Endothelial cell of umbilical vein (primary cell): ENCODE data around the gene HTRA3. TPM values are rescaled to one million over a fixed set of nuclear protein-coding genes. Genes with fewer than 3 reads are reported as not detected.

Source experiments
- BruUV-seq: library from RNA; stranded (reverse); fragments of 400-500 nt; replicated peaks from 2 replicates; lab custom pipeline; 2021; lab: Mats Ljungman, UMichigan
- CTCF ChIA-PET: fragments of 300-600, 350-600 bp; sonication (Branson Sonifier 250); formaldehyde crosslinking; loops from one replicate; lab custom pipeline; 2021; ENCODE audit warnings: antibody characterized with exemption, inconsistent platforms; lab: Charles Lee
- POLR2A ChIA-PET: fragments of 300-600, 350-600 bp; sonication (Branson Sonifier 250); formaldehyde crosslinking; loops from one replicate; lab custom pipeline; 2021; ENCODE audit warnings: antibody characterized with exemption, inconsistent platforms; lab: Charles Lee
- DNase-seq: peaks from one replicate; pipeline ENCODE4 v3.0.0-alpha.2; 2011; ENCODE audit warnings: low read depth, low spot score
- FAIRE-seq: peaks from 2 replicates; lab custom pipeline; 2011; peaks lifted over from hg19 to GRCh38; lab: Jason Lieb, UNC
- H2AFZ ChIP-seq: 2 replicates; pipeline ENCODE4 v1.6.0; 2012; ENCODE audit warnings: low read depth, low read length, control low read depth, inconsistent platforms
- H3K27ac ChIP-seq: 2 replicates; pipeline ENCODE4 v1.5.1; 2011; ENCODE audit warnings: low read depth, mild to moderate bottlenecking, control low read depth, low read length, moderate library complexity; ENCODE audit not compliant: insufficient read depth
- H3K27me3 ChIP-seq, 2 experiments: 2 replicates each; pipeline versions ENCODE4 v1.6.0 to v1.6.1; 2011; ENCODE audit warnings: low read length in 2 of 2, mixed read lengths in 1 of 2; ENCODE audit not compliant: control insufficient read depth in 2 of 2, insufficient read depth in 2 of 2
- H3K36me3 ChIP-seq, 2 experiments: 2 replicates in 1 of 2; 3 replicates in 1 of 2; pipeline ENCODE4 v1.5.1; 2011; ENCODE audit warnings: low read length in 2 of 2, mild to moderate bottlenecking in 1 of 2, moderate library complexity in 1 of 2; ENCODE audit not compliant: control insufficient read depth in 2 of 2, insufficient read depth in 2 of 2; ENCODE audit errors: extremely low read depth in 1 of 2
- H3K4me1 ChIP-seq: 3 replicates; pipeline ENCODE4 v1.5.1; 2011; ENCODE audit warnings: mild to moderate bottlenecking, low read length; ENCODE audit not compliant: control insufficient read depth, insufficient read depth; ENCODE audit errors: extremely low read depth
- H3K4me2 ChIP-seq: 2 replicates; pipeline ENCODE4 v1.6.1; 2011; ENCODE audit warnings: low read length, control low read depth, mixed read lengths; ENCODE audit not compliant: insufficient read depth
- H3K4me3 ChIP-seq, 3 experiments: fragments of 200-600 bp in 1 of 3; sonication (generic), shearing (Covaris generic) in 1 of 3; replicated peaks in 1 of 3; 2 replicates each; pipeline ENCODE4 v1.5.1; 2011 to 2016; ENCODE audit warnings: control low read depth in 3 of 3, low read length in 3 of 3, mild to moderate bottlenecking in 2 of 3, inconsistent platforms in 1 of 3, low read depth in 1 of 3, moderate library complexity in 1 of 3; ENCODE audit not compliant: insufficient read depth in 1 of 3
- H3K79me2 ChIP-seq: 2 replicates; pipeline ENCODE4 v1.6.0; 2012; ENCODE audit warnings: low read length, inconsistent platforms; ENCODE audit not compliant: control insufficient read depth, insufficient read depth
- H3K9ac ChIP-seq: replicated peaks from 2 replicates; pipeline ENCODE3; 2011; ENCODE audit warnings: low read length, control low read depth; ENCODE audit not compliant: insufficient read depth; ENCODE audit errors: extremely low read depth
- H3K9me1 ChIP-seq: replicated peaks from 3 replicates; pipeline ENCODE4 v1.6.0; 2011; ENCODE audit warnings: mild to moderate bottlenecking, low read length; ENCODE audit not compliant: control insufficient read depth, insufficient read depth; ENCODE audit errors: extremely low read depth
- H3K9me3 ChIP-seq: replicated peaks from 2 replicates; pipeline ENCODE4 v1.5.1; 2012; ENCODE audit warnings: low read length, inconsistent platforms; ENCODE audit not compliant: control insufficient read depth, insufficient read depth
- H4K20me1 ChIP-seq: replicated peaks from 2 replicates; pipeline ENCODE3; 2011; ENCODE audit warnings: mild to moderate bottlenecking, low read length; ENCODE audit not compliant: control insufficient read depth, insufficient read depth; ENCODE audit errors: extremely low read depth
- EZH2 ChIP-seq: IDR thresholded peaks from 2 replicates; pipeline ENCODE4 v1.6.1; 2012; ENCODE audit warnings: borderline replicate concordance, low read depth, mild to moderate bottlenecking, moderate library complexity, low read length, inconsistent platforms; ENCODE audit not compliant: severe bottlenecking
- FOS ChIP-seq: IDR thresholded peaks from 2 replicates; pipeline ENCODE4 v1.6.1; 2011; ENCODE audit warnings: mild to moderate bottlenecking, low read length, moderate library complexity, borderline replicate concordance; ENCODE audit not compliant: insufficient read depth
- GATA2 ChIP-seq: IDR thresholded peaks from 2 replicates; pipeline ENCODE4 v1.7.0; 2011; ENCODE audit warnings: low read depth, mild to moderate bottlenecking, moderate library complexity, mixed read lengths, low read length; ENCODE audit not compliant: insufficient read length, insufficient read depth
- JUN ChIP-seq: IDR thresholded peaks from 2 replicates; pipeline ENCODE4 v1.6.1; 2011; ENCODE audit warnings: borderline replicate concordance, low read depth; ENCODE audit not compliant: insufficient read length, insufficient read depth
- MYC ChIP-seq: IDR thresholded peaks from one replicate; pipeline ENCODE4 v1.6.1; 2011; ENCODE audit warnings: mild to moderate bottlenecking, low read depth, low read length
- POLR2A ChIP-seq: IDR thresholded peaks from 2 replicates; pipeline ENCODE4 v1.6.1; 2012; ENCODE audit warnings: low read depth, mild to moderate bottlenecking, control low read depth, low read length
- POLR2AphosphoS5 ChIP-seq: IDR thresholded peaks from 2 replicates; pipeline ENCODE4 v1.6.1; 2012; ENCODE audit warnings: low read depth, mild to moderate bottlenecking, control low read depth, low read length, moderate library complexity; ENCODE audit not compliant: insufficient read depth
- dilution Hi-C: fragments of 300-500 bp; cut with MboI; formaldehyde crosslinking; loops from one replicate; pipeline ENCODE4 v1.15.0; 2019; ENCODE audit warnings: low sequenced_read_pairs; ENCODE audit not compliant: extremely low pct_ligation_motif_present
- intact Hi-C: fragments of 100-400 bp; cut with micrococcal nuclease; formaldehyde crosslinking; loops from one replicate; pipeline ENCODE4 v1.10.0; 2022
- polyA plus RNA-seq, 4 experiments: library from polyadenylated mRNA; depleted of rRNA in 3 of 4; stranded (reverse) in 3 of 4; unstranded in 1 of 4; fragments of >200 nt; gene quantifications; 2 replicates each; pipeline versions ENCODE4 v1.2.1 to v1.2.3, GENCODE V29; 2011 to 2012; ENCODE audit warnings: missing spikeins in 1 of 4
- total RNA-seq: library from RNA; stranded (reverse); gene quantifications from 2 replicates; pipeline ENCODE4 v1.2.3, GENCODE V29; 2021
- TF ChIP-seq, protein P1 (sequence below): IDR thresholded peaks from 2 replicates; pipeline ENCODE4 v1.6.1; 2011; ENCODE audit not compliant: insufficient read depth, insufficient read length
- TF ChIP-seq, protein P2 (sequence below), 2 donors: IDR thresholded peaks; 1 replicate in 1 of 2; 2 replicates in 1 of 2; pipeline ENCODE4 v1.5.1; 2011; ENCODE audit warnings: low read length in 2 of 2, mild to moderate bottlenecking in 2 of 2, moderate library complexity in 2 of 2, control low read depth in 1 of 2, inconsistent platforms in 1 of 2, low read depth in 1 of 2; ENCODE audit not compliant: insufficient read depth in 1 of 2; ENCODE audit errors: extremely low read depth in 1 of 2

HTRA3 gene
- total and polyA plus RNA-seq, 2 donors (not counting 3 experiments of a cell fraction or from before 2014, with no cell fraction given): 9.0 to 12.0 TPM

GRCh38 chr4:8257854-8258253 is 11.7 kb upstream of the HTRA3 start:
- no TSS peak for BruUV-seq
- intact Hi-C loops: no loop called here
- H3K79me2 ChIP-seq: no peaks in the 10 kb centered on the region
- H3K9me3 ChIP-seq: no peaks in the 10 kb centered on the region
- H3K4me3 ChIP-seq: no peak overlapping the region
- no peak overlapping the region for H3K4me2 ChIP-seq
- no peaks in the 10 kb centered on the region for H3K36me3 ChIP-seq
- peaks cover 0 to 3% of the 10 kb centered on the region in 2 experiments for H3K27me3 ChIP-seq
- H3K9ac ChIP-seq: no peak overlapping the region
- H3K9me1 ChIP-seq: no peaks in the 10 kb centered on the region
- dilution Hi-C loops: no loop called here
- H3K4me1 ChIP-seq: no peaks in the 10 kb centered on the region
- no peak overlapping the region for H3K27ac ChIP-seq
- no peak overlapping the region for H2AFZ ChIP-seq
- POLR2A ChIA-PET: interaction anchor here (1.0 kb wide), 1 partner anchor 20 kb away, joined by 6 read pairs; no protein-coding TSS in a partner anchor
- CTCF ChIA-PET: interaction anchor here (0.8 to 1.8 kb wide), 4 partner anchors 9 to 153 kb away, joined by 3 to 8 read pairs (median 4); no protein-coding TSS in a partner anchor
- TF ChIP-seq GATA2 (no peak), POLR2A (no peak), POLR2AphosphoS5 (no peak), FOS (no peak), MYC (no peak), EZH2 (no peak), JUN (no peak)
- TF ChIP-seq, protein P1, sequence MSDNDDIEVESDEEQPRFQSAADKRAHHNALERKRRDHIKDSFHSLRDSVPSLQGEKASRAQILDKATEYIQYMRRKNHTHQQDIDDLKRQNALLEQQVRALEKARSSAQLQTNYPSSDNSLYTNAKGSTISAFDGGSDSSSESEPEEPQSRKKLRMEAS: no peak
- TF ChIP-seq, protein P2, sequence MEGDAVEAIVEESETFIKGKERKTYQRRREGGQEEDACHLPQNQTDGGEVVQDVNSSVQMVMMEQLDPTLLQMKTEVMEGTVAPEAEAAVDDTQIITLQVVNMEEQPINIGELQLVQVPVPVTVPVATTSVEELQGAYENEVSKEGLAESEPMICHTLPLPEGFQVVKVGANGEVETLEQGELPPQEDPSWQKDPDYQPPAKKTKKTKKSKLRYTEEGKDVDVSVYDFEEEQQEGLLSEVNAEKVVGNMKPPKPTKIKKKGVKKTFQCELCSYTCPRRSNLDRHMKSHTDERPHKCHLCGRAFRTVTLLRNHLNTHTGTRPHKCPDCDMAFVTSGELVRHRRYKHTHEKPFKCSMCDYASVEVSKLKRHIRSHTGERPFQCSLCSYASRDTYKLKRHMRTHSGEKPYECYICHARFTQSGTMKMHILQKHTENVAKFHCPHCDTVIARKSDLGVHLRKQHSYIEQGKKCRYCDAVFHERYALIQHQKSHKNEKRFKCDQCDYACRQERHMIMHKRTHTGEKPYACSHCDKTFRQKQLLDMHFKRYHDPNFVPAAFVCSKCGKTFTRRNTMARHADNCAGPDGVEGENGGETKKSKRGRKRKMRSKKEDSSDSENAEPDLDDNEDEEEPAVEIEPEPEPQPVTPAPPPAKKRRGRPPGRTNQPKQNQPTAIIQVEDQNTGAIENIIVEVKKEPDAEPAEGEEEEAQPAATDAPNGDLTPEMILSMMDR (IDR thresholded peaks at IDR 0.05; ENCODE audit: extremely low read depth in 1 of 2, insufficient read depth in 1 of 2, low read depth in 1 of 2, low read length in 2 of 2): no peak
- DNase-seq: no peak
- FAIRE-seq: no peak
- H4K20me1 ChIP-seq: no peaks in the 10 kb centered on the region
